ENCODE data around the gene METTL25B. TPM values are rescaled to one million over a fixed set of nuclear protein-coding genes. Genes with fewer than 3 reads are reported as not detected.

The METTL25B gene
- total RNA-seq, 2 experiments from 2014 or later, result 35.3 to 35.5 TPM

DNA sequence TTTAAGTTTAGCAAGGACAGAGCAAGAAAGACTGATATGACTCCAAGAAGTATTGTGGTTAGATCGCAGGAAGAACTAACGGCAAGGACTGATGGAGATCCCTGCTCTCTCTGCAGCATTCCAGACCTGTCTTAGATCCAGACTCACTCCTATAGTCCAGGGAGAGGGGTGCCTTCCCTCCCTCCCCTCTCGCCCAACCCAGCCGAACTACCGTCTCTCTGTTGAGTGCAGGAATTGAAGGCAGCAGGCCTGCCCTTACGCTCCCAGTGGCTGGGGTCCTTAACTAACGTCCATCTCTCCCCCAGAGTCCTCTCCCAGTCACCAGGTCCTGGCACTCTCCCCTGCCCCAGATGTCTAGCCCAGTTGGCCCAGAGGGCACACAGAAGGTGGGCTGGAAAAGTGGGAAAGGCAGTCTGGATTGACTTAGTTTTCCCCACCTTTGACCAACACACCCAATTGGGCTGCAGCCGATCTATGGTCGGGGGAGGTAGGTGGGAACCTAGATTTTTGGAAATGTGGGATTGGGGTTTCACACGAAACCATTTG, 24.0 kb upstream of the METTL25B start:
- CTCF ChIA-PET, result interaction anchor here (2.4 to 11.8 kb wide), 5 partner anchors 13 to 80 kb away, joined by 7 to 183 read pairs (median 21); no protein-coding TSS in a partner anchor
- Mint-ChIP-seq H3K27me3 (ENCODE audit: low read depth) (peaks cover 29% of the 10 kb centered on the region), H3K9me3 (no peaks in the 10 kb centered on the region), H3K27ac (no peak overlapping the region), H3K4me1 (ENCODE audit: low read depth) (peaks cover 27% of the 10 kb centered on the region), H3K4me3 (no peak overlapping the region), H3K36me3 (ENCODE audit: low read depth) (no peaks in the 10 kb centered on the region)
- intact Hi-C loops (cut with micrococcal nuclease), result no loop called here
- no peak for DNase-seq

GRCh38 chr1:156704930-156705320, 23.3 kb upstream of the METTL25B start:
- H3K4me3 Mint-ChIP-seq, result peak overlapping the region; percentile 39
- H3K36me3 Mint-ChIP-seq (ENCODE audit: low read depth), result no peaks in the 10 kb centered on the region
- intact Hi-C loops (cut with micrococcal nuclease), result loop anchor here (1.0 to 5.0 kb wide), 2 partner anchors 16 to 157 kb away; partner anchors contain the start of gene NTRK1
- H3K9me3 Mint-ChIP-seq, result no peaks in the 10 kb centered on the region
- peaks cover 25% of the 10 kb centered on the region for H3K27me3 Mint-ChIP-seq (ENCODE audit: low read depth)
- peak; percentile 73 for DNase-seq
- CTCF ChIA-PET, result interaction anchor here (1.2 to 11.8 kb wide), 9 partner anchors 14 to 91 kb away, joined by 3 to 183 read pairs (median 17); partner anchors contain the start of gene NES
- H3K4me1 Mint-ChIP-seq (ENCODE audit: low read depth), result peaks cover 27% of the 10 kb centered on the region
- H3K27ac Mint-ChIP-seq, result no peak overlapping the region

GRCh38 chr1:156705321-156705917, 22.9 kb upstream of the METTL25B start, which contains the start of gene CRABP2:
Gene CRABP2, minus strand, starts transcription at chr1:156705583. Its CDS starts 137 bp downstream, at chr1:156705446.
- Mint-ChIP-seq H3K27me3 (ENCODE audit: low read depth) (peaks cover 25% of the 10 kb centered on the region), H3K36me3 (ENCODE audit: low read depth) (no peaks in the 10 kb centered on the region), H3K4me3 (peak within 1 kb of the TSS; percentile 76), H3K4me1 (ENCODE audit: low read depth) (peaks cover 27% of the 10 kb centered on the region), H3K27ac (peak within 1 kb of the TSS; percentile 46), H3K9me3 (no peaks in the 10 kb centered on the region)
- CTCF ChIA-PET, result interaction anchor here (0.6 to 11.8 kb wide), 23 partner anchors 9 to 163 kb away, joined by 3 to 183 read pairs (median 8); partner anchors contain the start of genes NES and NTRK1
- intact Hi-C loops (cut with micrococcal nuclease), result loop anchor here (1.0 to 5.0 kb wide), 2 partner anchors 16 to 157 kb away; partner anchors contain the start of gene NTRK1
- DNase-seq, result peak; percentile 35

- CTCF ChIA-PET, result interaction anchor here (0.6 to 11.8 kb wide), 25 partner anchors 8 to 164 kb away, joined by 3 to 183 read pairs (median 7); partner anchors contain the start of genes NES and NTRK1
- Mint-ChIP-seq H3K27ac (peak overlapping the region; percentile 46), H3K9me3 (no peaks in the 10 kb centered on the region), H3K4me3 (peak overlapping the region; percentile 76), H3K27me3 (ENCODE audit: low read depth) (peaks cover 25% of the 10 kb centered on the region), H3K4me1 (ENCODE audit: low read depth) (peaks cover 27% of the 10 kb centered on the region), H3K36me3 (ENCODE audit: low read depth) (no peaks in the 10 kb centered on the region)
- intact Hi-C loops (cut with micrococcal nuclease), result loop anchor here (1.0 to 5.0 kb wide), 6 partner anchors 15 to 156 kb away; partner anchors contain the start of gene NTRK1
- peak; percentile 77 for DNase-seq
These were observed 22.2 kb upstream of the METTL25B start for GRCh38 chr1:156705918-156706656.

GRCh38 chr1:156706657-156707416, 21.4 kb upstream of the METTL25B start:
- CTCF ChIA-PET, result interaction anchor here (0.9 to 11.8 kb wide), 21 partner anchors 9 to 164 kb away, joined by 3 to 183 read pairs (median 8); partner anchors contain the start of gene NTRK1
- Mint-ChIP-seq H3K27ac (no peak overlapping the region), H3K4me1 (ENCODE audit: low read depth) (peaks cover 27% of the 10 kb centered on the region), H3K4me3 (peak overlapping the region; percentile 76), H3K36me3 (ENCODE audit: low read depth) (no peaks in the 10 kb centered on the region), H3K27me3 (ENCODE audit: low read depth) (peaks cover 25% of the 10 kb centered on the region), H3K9me3 (no peaks in the 10 kb centered on the region)
- DNase-seq, result no peak
- intact Hi-C loops (cut with micrococcal nuclease), result loop anchor here (1.0 to 5.0 kb wide), 5 partner anchors 14 to 155 kb away; partner anchors contain the start of gene NTRK1

DNA sequence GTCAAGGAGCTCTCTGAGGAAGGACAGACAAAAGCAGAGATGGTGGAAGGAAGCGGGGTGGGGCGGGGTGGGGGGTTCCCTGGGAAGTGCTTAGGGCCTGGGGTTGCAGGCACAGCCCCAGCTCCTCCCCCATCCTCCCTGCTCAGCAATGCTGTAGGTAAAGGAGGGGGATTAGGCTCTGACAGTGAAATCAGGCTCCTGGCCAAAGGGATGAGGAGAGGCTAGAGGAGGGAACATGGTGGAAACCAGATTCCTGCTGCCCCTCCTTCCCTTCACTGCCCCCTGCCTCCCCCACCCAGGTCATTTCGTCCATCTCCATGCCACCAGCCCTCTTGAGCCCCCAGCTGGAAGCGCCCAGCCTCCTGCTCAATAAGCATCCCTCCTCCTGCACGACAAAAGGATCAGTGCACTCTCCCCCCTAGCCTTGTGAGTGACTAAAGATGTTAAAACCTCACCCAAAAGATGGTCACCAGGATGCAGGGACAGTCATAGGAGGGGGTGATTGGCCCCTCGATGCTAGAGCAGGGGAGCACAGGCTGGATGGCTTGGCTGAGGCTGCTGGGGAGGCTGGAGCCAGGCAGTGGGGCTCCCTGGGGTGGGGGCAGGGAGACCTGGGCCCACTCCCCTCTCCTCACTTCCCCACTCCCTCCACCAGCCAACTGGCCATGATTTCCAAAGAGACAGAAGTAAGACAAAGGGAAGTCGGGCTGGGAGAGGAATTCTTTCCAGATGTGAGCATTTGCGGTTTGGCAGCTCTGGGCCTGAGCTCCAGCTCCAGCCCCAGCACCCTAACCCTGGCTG, 20.7 kb upstream of the METTL25B start:
- H3K27ac Mint-ChIP-seq, result no peak overlapping the region
- no peak overlapping the region for H3K4me3 Mint-ChIP-seq
- H3K9me3 Mint-ChIP-seq, result no peaks in the 10 kb centered on the region
- intact Hi-C loops (cut with micrococcal nuclease), result loop anchor here (5.0 kb wide), 1 partner anchor 155 kb away; the partner anchor contains the start of gene NTRK1
- no peak for DNase-seq
- peaks cover 27% of the 10 kb centered on the region for H3K4me1 Mint-ChIP-seq (ENCODE audit: low read depth)
- peaks cover 25% of the 10 kb centered on the region for H3K27me3 Mint-ChIP-seq (ENCODE audit: low read depth)
- CTCF ChIA-PET, result interaction anchor here (0.9 to 11.8 kb wide), 12 partner anchors 13 to 153 kb away, joined by 3 to 183 read pairs (median 16); partner anchors contain the start of gene NTRK1
- no peaks in the 10 kb centered on the region for H3K36me3 Mint-ChIP-seq (ENCODE audit: low read depth)

DNA sequence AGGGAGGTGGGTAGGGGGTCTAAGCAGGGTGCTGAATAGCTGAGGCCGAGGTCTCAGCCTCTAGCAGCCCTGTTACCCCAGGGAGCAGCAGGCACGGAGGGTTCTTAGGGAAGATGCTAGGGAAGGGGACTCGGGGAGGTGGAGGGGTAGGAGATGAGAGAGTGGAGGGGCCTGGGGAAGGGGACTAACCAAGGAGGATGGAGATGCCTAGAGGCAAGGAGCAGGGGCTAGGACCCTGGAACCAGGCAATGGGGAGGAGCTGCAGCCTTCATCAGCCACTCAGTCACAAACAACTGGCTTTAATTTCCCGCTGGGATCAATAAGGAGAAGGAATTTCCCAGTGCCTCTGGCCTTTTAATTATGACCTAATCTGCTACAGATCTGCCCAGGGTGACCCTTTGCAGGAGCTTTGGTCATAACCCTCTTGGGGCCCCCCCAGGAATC, 20.0 kb upstream of the METTL25B start:
- intact Hi-C loops (cut with micrococcal nuclease), result loop anchor here (5.0 kb wide), 1 partner anchor 154 kb away; the partner anchor contains the start of gene NTRK1
- H3K36me3 Mint-ChIP-seq (ENCODE audit: low read depth), result no peaks in the 10 kb centered on the region
- peaks cover 22% of the 10 kb centered on the region for H3K27me3 Mint-ChIP-seq (ENCODE audit: low read depth)
- no peak overlapping the region for H3K4me3 Mint-ChIP-seq
- H3K9me3 Mint-ChIP-seq, result no peaks in the 10 kb centered on the region
- no peak for DNase-seq
- H3K27ac Mint-ChIP-seq, result no peak overlapping the region
- H3K4me1 Mint-ChIP-seq (ENCODE audit: low read depth), result peaks cover 27% of the 10 kb centered on the region
- CTCF ChIA-PET, result interaction anchor here (3.1 to 11.8 kb wide), 4 partner anchors 17 to 152 kb away, joined by 14 to 183 read pairs (median 36); partner anchors contain the start of gene NTRK1

- Mint-ChIP-seq H3K27me3 (ENCODE audit: low read depth) (peaks cover 16% of the 10 kb centered on the region), H3K4me1 (ENCODE audit: low read depth) (peaks cover 27% of the 10 kb centered on the region), H3K27ac (no peak overlapping the region), H3K36me3 (ENCODE audit: low read depth) (no peaks in the 10 kb centered on the region), H3K4me3 (no peak overlapping the region), H3K9me3 (no peaks in the 10 kb centered on the region)
- intact Hi-C loops (cut with micrococcal nuclease), result loop anchor here (5.0 kb wide), 1 partner anchor 153 kb away; the partner anchor contains the start of gene NTRK1
- no peak for DNase-seq
- CTCF ChIA-PET, result interaction anchor here (7.9 to 11.8 kb wide), 2 partner anchors 17 to 18 kb away, joined by 69 to 183 read pairs; partner anchors contain the start of gene METTL25B
These were observed 19.2 kb upstream of the METTL25B start for GRCh38 chr1:156709031-156709430.

DNA sequence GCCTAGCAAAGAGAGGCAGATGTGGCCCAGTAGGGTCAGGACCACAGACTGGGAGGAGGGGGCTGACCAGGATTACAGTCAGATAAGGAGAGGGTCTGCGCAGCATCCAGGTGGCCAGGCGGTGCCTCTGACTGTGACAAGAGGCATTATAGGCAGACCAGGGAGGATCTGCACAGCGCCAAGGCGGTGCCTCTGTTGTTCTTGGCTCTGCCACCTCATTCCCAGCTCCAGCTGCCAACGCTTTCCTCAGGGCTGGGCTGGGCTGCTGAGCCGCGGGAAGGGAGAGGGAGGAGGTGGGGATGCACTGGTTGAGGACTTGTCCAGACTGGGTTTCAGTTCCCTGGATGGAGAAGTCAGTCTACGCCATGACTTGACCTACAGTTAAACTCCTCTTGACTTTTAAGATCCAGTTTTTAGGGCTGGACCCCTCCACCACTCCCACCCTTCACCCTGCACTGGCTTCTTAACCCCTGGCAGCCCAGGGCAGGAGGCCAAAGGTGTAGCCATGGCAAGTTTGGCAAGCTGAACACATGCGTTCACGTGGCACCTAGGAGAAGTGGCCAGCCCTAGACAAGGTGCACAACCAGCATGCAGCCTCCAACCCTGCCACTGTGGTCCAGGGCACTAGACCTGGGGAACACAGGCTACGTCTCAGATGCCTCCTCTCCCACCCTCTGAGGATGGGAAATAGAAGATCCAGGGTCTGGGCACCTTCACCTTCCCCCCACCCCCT, 18.3 kb upstream of the METTL25B start:
- H3K36me3 Mint-ChIP-seq (ENCODE audit: low read depth), result no peaks in the 10 kb centered on the region
- CTCF ChIA-PET, result interaction anchor here (6.4 to 11.8 kb wide), 3 partner anchors 16 to 19 kb away, joined by 53 to 183 read pairs (median 69); partner anchors contain the start of gene METTL25B
- peaks cover 8% of the 10 kb centered on the region for H3K27me3 Mint-ChIP-seq (ENCODE audit: low read depth)
- intact Hi-C loops (cut with micrococcal nuclease), result loop anchor here (5.0 kb wide), 1 partner anchor 152 kb away; the partner anchor contains the start of gene NTRK1
- no peak for DNase-seq
- no peaks in the 10 kb centered on the region for H3K9me3 Mint-ChIP-seq
- H3K4me1 Mint-ChIP-seq (ENCODE audit: low read depth), result peaks cover 21% of the 10 kb centered on the region
- no peak overlapping the region for H3K27ac Mint-ChIP-seq
- no peak overlapping the region for H3K4me3 Mint-ChIP-seq

Data from activated naive CD4-positive, alpha-beta T cell treated with anti-CD3 and anti-CD28 coated beads for 36 hours (primary cell).